GM23338 (cell line): ENCODE measurements around the gene NT5DC3.

Experiments
- CREB1 ChIP-seq: fragments of 250-450 bp; sonication (Bioruptor Pico); IDR thresholded peaks from 2 replicates; pipeline ENCODE4 v1.5.0; 2020; ENCODE audit warnings: low read depth, mild to moderate bottlenecking, moderate library complexity
- CTCF ChIP-seq, 2 experiments: fragments of 200-600 bp in 1 of 2; sonication (generic) in 1 of 2; conservative IDR thresholded peaks; 2 replicates each; pipeline versions ENCODE4 v1.5.1 to v1.6.1; 2016 to 2017; ENCODE audit warnings: antibody characterized with exemption in 2 of 2, low read depth in 2 of 2, mild to moderate bottlenecking in 2 of 2, moderate library complexity in 1 of 2
- EZH2 ChIP-seq: fragments of 200-600 bp; sonication (generic); IDR thresholded peaks from one replicate; pipeline ENCODE4 v1.8.0; 2017; ENCODE audit warnings: antibody characterized with exemption, mild to moderate bottlenecking, low read depth; ENCODE audit not compliant: unreplicated experiment
- EZH2phosphoT487 ChIP-seq: fragments of 200-600 bp; sonication (generic); IDR thresholded peaks from one replicate; pipeline ENCODE4 v1.8.1; 2018; ENCODE audit warnings: antibody characterized with exemption; ENCODE audit not compliant: unreplicated experiment
- NANOG ChIP-seq: IDR thresholded peaks from 2 replicates; pipeline ENCODE4 v1.6.1; 2016; ENCODE audit warnings: antibody characterized with exemption, borderline replicate concordance
- POLR2AphosphoS5 ChIP-seq: IDR thresholded peaks from 2 replicates; pipeline ENCODE4 v1.6.1; 2016; ENCODE audit warnings: antibody characterized with exemption, low read depth
- REST ChIP-seq: IDR thresholded peaks from one replicate; pipeline ENCODE4 v1.6.1; 2018; ENCODE audit warnings: antibody characterized with exemption; ENCODE audit not compliant: unreplicated experiment
- ZNF114 ChIP-seq: fragments of 250-450 bp; sonication (Bioruptor Pico); IDR thresholded peaks from 2 replicates; pipeline ENCODE4 v1.5.0; 2020; ENCODE audit warnings: mild to moderate bottlenecking, moderate library complexity
- ZNF331 ChIP-seq: fragments of 250-450 bp; sonication (Bioruptor Pico); IDR thresholded peaks from 2 replicates; pipeline ENCODE4 v1.5.0; 2020; ENCODE audit warnings: low read depth, mild to moderate bottlenecking, moderate library complexity

DNA sequence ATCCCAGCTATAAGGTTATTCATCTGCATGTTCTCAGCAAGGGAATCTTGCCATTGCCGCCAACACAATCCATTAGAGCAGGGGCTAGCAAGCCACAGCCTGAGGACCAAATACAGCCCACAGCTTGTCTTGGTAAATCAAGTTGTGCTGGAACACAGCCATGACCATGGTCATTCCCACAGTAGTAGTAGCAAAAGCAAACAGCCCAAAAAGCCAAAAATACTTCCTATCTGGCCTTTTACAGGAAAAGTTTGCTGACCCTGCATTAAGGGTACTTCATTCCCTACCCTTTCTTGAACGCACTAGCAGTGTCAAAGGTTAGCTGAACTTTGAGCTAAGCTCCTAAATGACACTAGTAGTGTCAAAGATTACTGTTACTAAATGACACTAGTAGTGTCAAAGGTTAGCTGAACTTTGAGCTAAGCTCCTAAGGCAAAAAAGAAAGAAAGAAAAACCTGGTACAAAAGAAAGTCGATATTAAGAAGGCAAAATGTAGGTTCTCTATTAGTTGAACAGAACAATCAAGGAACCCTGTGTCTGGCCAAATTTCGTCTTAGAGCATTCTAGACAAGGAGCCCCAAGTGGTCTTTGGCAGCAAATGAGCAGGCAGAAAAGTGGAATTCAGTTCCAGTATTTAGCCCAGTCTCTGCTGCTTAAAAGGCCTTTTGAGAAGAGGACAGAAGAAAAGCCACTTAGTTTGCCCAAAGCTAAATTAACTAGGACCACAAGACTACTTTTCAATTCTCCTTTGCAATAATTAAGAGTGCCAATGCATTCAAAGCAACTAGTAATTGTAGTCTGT is 67.7 kb downstream of the NT5DC3 start:
- TF ChIP-seq CTCF (conservative IDR thresholded peaks at IDR 0.05; ENCODE audit: low read depth in 2 of 2) (no peak), EZH2 (no peak), POLR2AphosphoS5 (no peak), EZH2phosphoT487 (no peak), REST (no peak), CREB1 (no peak), ZNF114 (no peak), NANOG (no peak), ZNF331 (no peak)
